HepG2 (cell line): Measurements from ENCODE around the gene CCDC148. TPM values are rescaled to one million over a fixed set of nuclear protein-coding genes. Genes with fewer than 3 reads are reported as not detected.

ENCODE experiments used
- ATAC-seq: fragments of 200-7000 bp; cut with Tn5 transposase; 3 replicates; pipeline ENCODE4 v1.9.1; 2020; ENCODE audit warnings: mild to moderate bottlenecking, moderate library complexity
- BruUV-seq: library from RNA; stranded (reverse); fragments of 400-500 nt; replicated peaks from 2 replicates; lab custom pipeline; 2021; lab: Mats Ljungman, UMichigan
- CTCF ChIA-PET: fragments of 300-600 bp; formaldehyde crosslinking; extraction: SDS; loops from one replicate; lab custom pipeline; 2021; ENCODE audit warnings: low total read pairs, inconsistent platforms, low intra/inter-chr PET ratio; lab: Yijun Ruan, JAX
- POLR2A ChIA-PET: fragments of 350-600 bp; sonication (Branson Sonifier 250); formaldehyde crosslinking; loops from one replicate; lab custom pipeline; 2020; ENCODE audit warnings: antibody characterized with exemption, inconsistent platforms; lab: Yijun Ruan, JAX
- DNase-seq: peaks from one replicate; pipeline ENCODE4 v3.0.0-alpha.2; 2015; ENCODE audit warnings: low spot score
- FAIRE-seq: peaks from 3 replicates; lab custom pipeline; 2011; peaks lifted over from hg19 to GRCh38; lab: Jason Lieb, UNC
- H2AFZ ChIP-seq: one replicate; pipeline ENCODE4 v1.6.1; 2011; ENCODE audit warnings: low read length, inconsistent platforms
- H3K27ac ChIP-seq: fragments of 300-600 bp; 3 replicates; pipeline ENCODE4 v1.8.0; 2011; ENCODE audit warnings: mixed run types, mild to moderate bottlenecking, mixed read lengths, low read length, inconsistent platforms; ENCODE audit not compliant: insufficient read depth; ENCODE audit errors: extremely low read length
- H3K27me3 ChIP-seq, 2 experiments: fragments of 200-600 bp in 1 of 2; 2 replicates in 1 of 2; 3 replicates in 1 of 2; pipeline versions ENCODE4 v1.6.0 to v1.8.0; 2011; ENCODE audit warnings: low read length in 2 of 2, mild to moderate bottlenecking in 2 of 2, moderate library complexity in 2 of 2, inconsistent platforms in 1 of 2; ENCODE audit not compliant: insufficient read depth in 2 of 2, control insufficient read depth in 1 of 2
- H3K36me3 ChIP-seq, 2 experiments: fragments of 200-600 bp in 1 of 2; replicated peaks in 1 of 2; 2 replicates in 1 of 2; 3 replicates in 1 of 2; pipeline versions ENCODE4 v1.5.1 to v1.8.0; 2011; ENCODE audit warnings: low read length in 2 of 2, inconsistent platforms in 1 of 2; ENCODE audit not compliant: insufficient read depth in 2 of 2, control insufficient read depth in 1 of 2
- H3K4me1 ChIP-seq: 2 replicates; pipeline ENCODE4 v1.5.1; 2012; ENCODE audit warnings: low read length, inconsistent platforms; ENCODE audit not compliant: insufficient read depth
- H3K4me2 ChIP-seq: 2 replicates; pipeline ENCODE4 v1.6.0; 2011; ENCODE audit warnings: low read depth, low read length, inconsistent platforms
- H3K4me3 ChIP-seq, 3 experiments: fragments of 200-600 bp in 1 of 3; sonication (generic), shearing (Covaris generic) in 1 of 3; replicated peaks in 1 of 3; 2 replicates each; pipeline ENCODE4 v1.5.1; 2011 to 2016; ENCODE audit warnings: low read length in 3 of 3, inconsistent platforms in 2 of 3, low read depth in 2 of 3, mild to moderate bottlenecking in 2 of 3, control low read depth in 1 of 3, mixed read lengths in 1 of 3; ENCODE audit not compliant: insufficient read depth in 1 of 3
- H3K79me2 ChIP-seq: one replicate; pipeline ENCODE4 v1.6.1; 2011; ENCODE audit warnings: low read length, inconsistent platforms; ENCODE audit not compliant: insufficient read depth
- H3K9ac ChIP-seq: 2 replicates; pipeline ENCODE4 v1.6.0; 2011; ENCODE audit warnings: mild to moderate bottlenecking, low read depth, low read length, inconsistent platforms; ENCODE audit not compliant: insufficient read depth
- H3K9me3 ChIP-seq: 2 replicates; pipeline ENCODE4 v1.5.1; 2012; ENCODE audit warnings: mild to moderate bottlenecking, low read length
- H4K20me1 ChIP-seq: 2 replicates; pipeline ENCODE4 v1.6.0; 2011; ENCODE audit warnings: inconsistent platforms, mild to moderate bottlenecking, low read length, moderate library complexity; ENCODE audit not compliant: insufficient read depth
- ATM ChIP-seq: fragments of 450-650 bp; IDR thresholded peaks from 2 replicates; pipeline ENCODE4 v1.7.1; 2017; ENCODE audit warnings: mild to moderate bottlenecking, borderline replicate concordance
- HOMEZ ChIP-seq: IDR thresholded peaks from 2 replicates; pipeline ENCODE4 v1.6.1; 2016; ENCODE audit warnings: low read depth
- MAX ChIP-seq: IDR thresholded peaks from 2 replicates; pipeline ENCODE4 v1.6.1; 2012; ENCODE audit warnings: inconsistent platforms
- ZNF543 ChIP-seq: sonication (generic); formaldehyde crosslinking; IDR thresholded peaks from 2 replicates; pipeline ENCODE4 v1.4.0; 2020; ENCODE audit warnings: mild to moderate bottlenecking, missing genetic modification reagents
- ZNF615 ChIP-seq: sonication (generic); formaldehyde crosslinking; IDR thresholded peaks from 2 replicates; pipeline ENCODE4 v1.5.0; 2020; ENCODE audit warnings: mild to moderate bottlenecking, missing genetic modification reagents, borderline replicate concordance
- WGBS: methylation state at CpG from one replicate; pipeline ENCODE4 v1.1.6; 2017; ENCODE audit warnings: low lambda C conversion rate; 5-methylcytosine and 5-hydroxymethylcytosine counted together
- in situ Hi-C: cut with HindIII; loops from 2 replicates; pipeline ENCODE4 v1.10.0; 2017; ENCODE audit warnings: low pct_unique_long_range_greater_than_20kb; ENCODE audit not compliant: extremely low pct_ligation_motif_present
- intact Hi-C: fragments of 100-400 bp; cut with micrococcal nuclease; formaldehyde crosslinking; loops from one replicate; pipeline ENCODE4 v1.10.0; 2022; ENCODE audit not compliant: unreplicated experiment
- polyA plus RNA-seq, 8 experiments: library from polyadenylated mRNA; depleted of rRNA in 3 of 8; stranded (reverse) in 7 of 8; unstranded in 1 of 8; fragments of >200 nt; fragmentation: Illumina TruSeq in 4 of 8; extraction: Trizol in 4 of 8; gene quantifications; 2 replicates each; pipeline versions ENCODE4 v1.2.1 to v1.2.3, GENCODE V29; 2011 to 2016; ENCODE audit warnings: low read depth in 4 of 8, missing spikeins in 1 of 8, mixed read lengths in 1 of 8; ENCODE audit not compliant: insufficient read depth in 1 of 8
- total RNA-seq, 5 experiments: library from RNA; depleted of rRNA; stranded (reverse); fragments of >200 nt; fragmentation: Illumina TruSeq; extraction: Trizol; gene quantifications; 2 replicates each; pipeline ENCODE4 v1.2.3, GENCODE V29; 2016; ENCODE audit warnings: low read depth in 1 of 5
- TF ChIP-seq, protein P1 (sequence below): sonication (generic); formaldehyde crosslinking; IDR thresholded peaks from 2 replicates; pipeline ENCODE4 v1.4.0; 2020; ENCODE audit warnings: missing genetic modification reagents, borderline replicate concordance
- TF ChIP-seq, protein P2 (sequence below), 2 experiments: sonication (generic) in 1 of 2; formaldehyde crosslinking in 1 of 2; IDR thresholded peaks; 2 replicates each; pipeline versions ENCODE4 v1.6.1 to v1.9.0; 2014 to 2022; ENCODE audit warnings: antibody characterized with exemption in 1 of 2, borderline replicate concordance in 1 of 2, inconsistent platforms in 1 of 2, low read depth in 1 of 2, missing genetic modification reagents in 1 of 2

Gene CCDC148
- total and polyA plus RNA-seq, 2 of the 13 experiments (the other 11 are each of a cell fraction or from before 2014, with no cell fraction given): 0.30 to 0.49 TPM

DNA sequence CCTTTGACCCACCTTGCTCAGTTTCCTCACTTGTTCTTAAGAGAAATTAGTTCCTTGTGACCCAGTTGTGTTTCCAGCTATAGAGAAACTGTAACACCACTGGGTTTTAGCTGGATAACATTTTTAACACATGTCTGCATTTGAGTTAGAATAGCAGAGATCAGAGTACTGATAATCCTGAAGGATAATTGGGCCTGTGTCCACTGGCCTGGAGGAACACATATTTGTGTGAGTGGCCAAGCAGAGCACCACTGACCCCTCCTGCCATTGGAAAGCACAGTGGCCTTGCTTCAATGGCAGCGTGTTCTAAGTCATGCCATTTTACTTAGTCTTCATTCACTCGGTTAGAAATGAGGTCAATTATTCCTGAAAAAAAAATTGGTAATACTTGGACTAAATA lies 42.8 kb upstream of the CCDC148 start:
- BruUV-seq: no TSS peak
- Histone ChIP-seq H3K4me3 (no peak overlapping the region), H3K9ac (no peak overlapping the region), H3K27me3 (no peaks in the 10 kb centered on the region), H3K27ac (no peak overlapping the region), H3K4me1 (peaks cover 70% of the 10 kb centered on the region), H3K9me3 (no peaks in the 10 kb centered on the region), H4K20me1 (peaks cover 47% of the 10 kb centered on the region), H3K79me2 (peaks cover 93% of the 10 kb centered on the region), H2AFZ (no peak overlapping the region), H3K4me2 (no peak overlapping the region), H3K36me3 (peaks cover 0 to 3% of the 10 kb centered on the region in 2 experiments; a peak in 1 of 5 replicates)
- intact Hi-C loops (loop anchor here (5.0 kb wide), 1 partner anchor 37 kb away; no protein-coding TSS in a partner anchor), in situ Hi-C loops (no loop called here)
- 96% methylated on average over 2 of the region's 2 CpGs for WGBS
- TF ChIP-seq ZNF615 (no peak), ATM (no peak), MAX (no peak), HOMEZ (CRISPR knock-in tag) (no peak)
- no peak for ATAC-seq
- no peak for DNase-seq
- no peak for FAIRE-seq
- CTCF ChIA-PET: no interaction called here
- POLR2A ChIA-PET: no interaction called here

GRCh38 chr2:158498749-158499136 lies 42.2 kb upstream of the CCDC148 start:
- CTCF ChIA-PET: no interaction called here
- Histone ChIP-seq H3K27ac (no peak overlapping the region), H3K4me2 (no peak overlapping the region), H3K79me2 (peaks cover 93% of the 10 kb centered on the region), H3K4me3 (no peak overlapping the region), H4K20me1 (peaks cover 44% of the 10 kb centered on the region), H3K9ac (no peak overlapping the region), H3K9me3 (no peaks in the 10 kb centered on the region), H3K36me3 (peaks cover 0 to 3% of the 10 kb centered on the region in 2 experiments; a peak in 1 of 5 replicates), H3K27me3 (no peaks in the 10 kb centered on the region), H3K4me1 (peaks cover 64% of the 10 kb centered on the region), H2AFZ (no peak overlapping the region)
- 91% methylated on average over 3 of the region's 3 CpGs for WGBS
- DNase-seq: no peak
- in situ Hi-C loops (no loop called here), intact Hi-C loops (loop anchor here (5.0 kb wide), 1 partner anchor 36 kb away; no protein-coding TSS in a partner anchor)
- peak; percentile 65 for ATAC-seq
- BruUV-seq: no TSS peak
- POLR2A ChIA-PET: no interaction called here
- FAIRE-seq: no peak
- TF ChIP-seq, protein P1, sequence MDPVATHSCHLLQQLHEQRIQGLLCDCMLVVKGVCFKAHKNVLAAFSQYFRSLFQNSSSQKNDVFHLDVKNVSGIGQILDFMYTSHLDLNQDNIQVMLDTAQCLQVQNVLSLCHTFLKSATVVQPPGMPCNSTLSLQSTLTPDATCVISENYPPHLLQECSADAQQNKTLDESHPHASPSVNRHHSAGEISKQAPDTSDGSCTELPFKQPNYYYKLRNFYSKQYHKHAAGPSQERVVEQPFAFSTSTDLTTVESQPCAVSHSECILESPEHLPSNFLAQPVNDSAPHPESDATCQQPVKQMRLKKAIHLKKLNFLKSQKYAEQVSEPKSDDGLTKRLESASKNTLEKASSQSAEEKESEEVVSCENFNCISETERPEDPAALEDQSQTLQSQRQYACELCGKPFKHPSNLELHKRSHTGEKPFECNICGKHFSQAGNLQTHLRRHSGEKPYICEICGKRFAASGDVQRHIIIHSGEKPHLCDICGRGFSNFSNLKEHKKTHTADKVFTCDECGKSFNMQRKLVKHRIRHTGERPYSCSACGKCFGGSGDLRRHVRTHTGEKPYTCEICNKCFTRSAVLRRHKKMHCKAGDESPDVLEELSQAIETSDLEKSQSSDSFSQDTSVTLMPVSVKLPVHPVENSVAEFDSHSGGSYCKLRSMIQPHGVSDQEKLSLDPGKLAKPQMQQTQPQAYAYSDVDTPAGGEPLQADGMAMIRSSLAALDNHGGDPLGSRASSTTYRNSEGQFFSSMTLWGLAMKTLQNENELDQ: no peak
- no peak for TF ChIP-seq ZNF543
- TF ChIP-seq, protein P2, sequence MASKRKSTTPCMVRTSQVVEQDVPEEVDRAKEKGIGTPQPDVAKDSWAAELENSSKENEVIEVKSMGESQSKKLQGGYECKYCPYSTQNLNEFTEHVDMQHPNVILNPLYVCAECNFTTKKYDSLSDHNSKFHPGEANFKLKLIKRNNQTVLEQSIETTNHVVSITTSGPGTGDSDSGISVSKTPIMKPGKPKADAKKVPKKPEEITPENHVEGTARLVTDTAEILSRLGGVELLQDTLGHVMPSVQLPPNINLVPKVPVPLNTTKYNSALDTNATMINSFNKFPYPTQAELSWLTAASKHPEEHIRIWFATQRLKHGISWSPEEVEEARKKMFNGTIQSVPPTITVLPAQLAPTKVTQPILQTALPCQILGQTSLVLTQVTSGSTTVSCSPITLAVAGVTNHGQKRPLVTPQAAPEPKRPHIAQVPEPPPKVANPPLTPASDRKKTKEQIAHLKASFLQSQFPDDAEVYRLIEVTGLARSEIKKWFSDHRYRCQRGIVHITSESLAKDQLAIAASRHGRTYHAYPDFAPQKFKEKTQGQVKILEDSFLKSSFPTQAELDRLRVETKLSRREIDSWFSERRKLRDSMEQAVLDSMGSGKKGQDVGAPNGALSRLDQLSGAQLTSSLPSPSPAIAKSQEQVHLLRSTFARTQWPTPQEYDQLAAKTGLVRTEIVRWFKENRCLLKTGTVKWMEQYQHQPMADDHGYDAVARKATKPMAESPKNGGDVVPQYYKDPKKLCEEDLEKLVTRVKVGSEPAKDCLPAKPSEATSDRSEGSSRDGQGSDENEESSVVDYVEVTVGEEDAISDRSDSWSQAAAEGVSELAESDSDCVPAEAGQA (IDR thresholded peaks at IDR 0.05; ENCODE audit: low read depth): no peak
- TF ChIP-seq, protein P2 (CRISPR knock-in tag; IDR thresholded peaks at IDR 0.05; ENCODE audit: borderline replicate concordance): no peak
